ENCODE results near the gene EXPH5. TPM values are rescaled to one million over a fixed set of nuclear protein-coding genes. Genes with fewer than 3 reads are reported as not detected.

EXPH5 gene
- total RNA-seq, 1 donor from 2014 or later, result under 0.01 TPM

GRCh38 chr11:108562746-108563581 is 30.6 kb downstream of the EXPH5 start:
- no peak for DNase-seq

GRCh38 chr11:108561535-108561991 is 32.0 kb downstream of the EXPH5 start:
- DNase-seq, result no peak

GRCh38 chr11:108559904-108560303 is 33.7 kb downstream of the EXPH5 start:
- no peak for DNase-seq

GRCh38 chr11:108559340-108559739 is 34.2 kb downstream of the EXPH5 start:
- DNase-seq, result no peak

- no peak for DNase-seq
Measured at GRCh38 chr11:108558222-108558621, 35.3 kb downstream of the EXPH5 start.

GRCh38 chr11:108556019-108556418 is 37.5 kb downstream of the EXPH5 start:
- DNase-seq, result no peak

- DNase-seq, result no peak
Measured at GRCh38 chr11:108551651-108552462, 41.7 kb downstream of the EXPH5 start.

- no peak for DNase-seq
Measured at GRCh38 chr11:108549319-108549885, 44.2 kb downstream of the EXPH5 start.

- DNase-seq, result no peak
Measured at GRCh38 chr11:108545909-108546501, 47.6 kb downstream of the EXPH5 start.

GRCh38 chr11:108543316-108543964 is 50.1 kb downstream of the EXPH5 start:
- DNase-seq, result no peak

- no peak for DNase-seq
Measured at GRCh38 chr11:108541531-108541930, 52.0 kb downstream of the EXPH5 start.

GRCh38 chr11:108538502-108538901 is 55.1 kb downstream of the EXPH5 start:
- DNase-seq, result no peak

GRCh38 chr11:108538022-108538424 is 55.5 kb downstream of the EXPH5 start:
- DNase-seq, result no peak

GRCh38 chr11:108536783-108537182 is 56.8 kb downstream of the EXPH5 start:
- no peak for DNase-seq

- no peak for DNase-seq
Measured at GRCh38 chr11:108535384-108535955, 58.1 kb downstream of the EXPH5 start.

- no peak for DNase-seq
Measured at GRCh38 chr11:108534274-108534882, 59.2 kb downstream of the EXPH5 start.

- no peak for DNase-seq
Measured at GRCh38 chr11:108530426-108530825, 63.1 kb downstream of the EXPH5 start.

GRCh38 chr11:108527382-108527781 is 66.2 kb downstream of the EXPH5 start:
- no peak for DNase-seq

GRCh38 chr11:108525161-108525560 is 68.4 kb downstream of the EXPH5 start:
- DNase-seq, result no peak

- no peak for DNase-seq
Measured at GRCh38 chr11:108524422-108524821, 69.1 kb downstream of the EXPH5 start.

- DNase-seq, result no peak
Measured at GRCh38 chr11:108522318-108522717, 71.2 kb downstream of the EXPH5 start.

GRCh38 chr11:108518581-108518980 is 75.0 kb downstream of the EXPH5 start:
- DNase-seq, result no peak

Data from dermis blood vessel endothelial cell (primary cell).